HG03432 (cell line): ENCODE measurements around the gene TAF15.
A peak's percentile ranks its signal among the peaks of the same experiment; 100 is the strongest.

Experiments used
- ATAC-seq: cut with Tn5 transposase; IDR thresholded peaks from one replicate; pipeline ENCODE4 v1.9.1; 2021; ENCODE audit warnings: mild to moderate bottlenecking, moderate library complexity; ENCODE audit not compliant: unreplicated experiment

The TAF15 gene

GRCh38 chr17:35868737-35869136 lies 59.5 kb downstream of the TAF15 start, which contains the start of gene HEATR9:
TSS of gene HEATR9 (minus strand) at chr17:35868891. CDS start at chr17:35868742, 149 bp downstream.
- ATAC-seq = no peak

DNA sequence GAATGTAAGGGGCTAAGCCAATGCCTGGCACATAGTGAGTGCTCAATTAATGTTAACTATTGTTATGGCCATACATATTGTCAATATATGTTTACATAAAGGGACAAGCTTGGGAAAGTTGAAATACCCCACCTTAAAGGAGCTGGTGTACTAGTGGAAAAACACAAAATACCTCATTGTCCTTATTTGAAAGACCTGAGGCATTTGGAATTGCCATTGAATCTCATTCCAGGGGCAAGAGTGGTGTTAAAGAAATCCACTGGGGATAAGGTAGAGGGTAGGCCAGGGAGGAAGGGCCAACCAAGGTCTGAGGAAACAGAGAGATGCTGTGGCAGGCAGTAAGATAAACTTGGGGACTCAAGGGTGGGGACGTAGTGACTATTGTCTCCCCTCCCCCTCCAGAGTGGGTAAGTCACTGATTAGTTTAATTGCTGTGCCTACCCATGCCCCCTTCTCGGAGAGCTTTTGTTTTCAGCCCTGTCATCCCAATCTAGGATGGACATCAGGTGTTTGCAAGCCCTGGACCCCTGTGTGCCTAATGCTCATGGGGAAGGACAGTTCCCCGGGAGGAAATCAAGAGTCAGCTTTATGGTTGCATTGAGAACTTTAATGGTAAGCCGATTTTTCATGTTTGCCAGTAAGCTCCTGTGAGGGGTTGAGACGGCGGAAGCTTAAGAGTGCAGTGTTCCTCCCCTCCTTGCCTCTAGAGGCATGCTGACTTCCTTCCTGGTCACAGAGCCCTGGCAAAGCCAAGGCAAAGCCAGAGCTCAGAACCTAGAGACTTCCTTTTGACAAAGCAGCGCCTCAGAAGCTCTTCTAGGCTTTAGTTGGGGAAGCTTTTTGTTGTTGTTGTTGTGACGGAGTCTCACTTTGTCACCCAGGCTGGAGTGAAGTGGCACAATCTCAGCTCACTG lies 61.9 kb downstream of the TAF15 start:
- ATAC-seq = no peak

DNA sequence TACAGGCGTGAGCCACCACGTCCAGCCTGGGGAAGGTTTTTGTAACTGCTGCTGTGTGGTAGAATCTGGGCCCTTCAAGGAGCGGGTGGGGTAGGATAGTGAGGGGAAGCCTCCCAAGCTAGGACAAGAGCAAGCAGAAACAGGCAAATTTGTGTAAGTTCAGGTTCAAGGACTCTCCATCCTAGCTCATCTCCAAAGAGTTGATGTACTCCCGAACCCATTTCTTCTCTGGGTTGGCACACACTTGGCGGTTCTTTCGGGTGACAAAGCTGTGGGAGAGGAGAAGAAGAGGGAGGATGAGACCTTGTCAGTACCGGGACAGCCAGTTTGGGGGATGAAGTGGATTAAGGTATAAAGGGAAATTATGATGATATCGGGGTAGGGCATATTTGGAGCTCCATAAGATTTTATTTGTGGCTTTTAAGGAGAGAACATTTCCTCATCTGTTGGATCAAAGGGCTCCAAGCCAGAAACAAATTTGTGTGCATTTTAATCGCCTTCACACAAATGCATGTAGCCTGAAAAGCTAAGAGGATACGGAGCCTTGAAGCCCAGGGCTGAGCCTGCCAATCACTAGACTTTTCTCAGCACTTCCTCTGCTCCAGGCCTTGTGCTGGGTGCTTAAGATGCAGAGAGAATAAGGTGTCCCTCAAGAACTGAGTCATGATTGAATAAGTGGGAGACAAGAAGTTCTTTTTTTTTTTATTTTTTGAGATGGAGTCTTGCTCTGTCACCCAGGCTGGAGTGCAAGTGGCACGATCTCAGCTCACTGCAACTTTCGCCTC lies 63.1 kb downstream of the TAF15 start:
- ATAC-seq = no peak

DNA sequence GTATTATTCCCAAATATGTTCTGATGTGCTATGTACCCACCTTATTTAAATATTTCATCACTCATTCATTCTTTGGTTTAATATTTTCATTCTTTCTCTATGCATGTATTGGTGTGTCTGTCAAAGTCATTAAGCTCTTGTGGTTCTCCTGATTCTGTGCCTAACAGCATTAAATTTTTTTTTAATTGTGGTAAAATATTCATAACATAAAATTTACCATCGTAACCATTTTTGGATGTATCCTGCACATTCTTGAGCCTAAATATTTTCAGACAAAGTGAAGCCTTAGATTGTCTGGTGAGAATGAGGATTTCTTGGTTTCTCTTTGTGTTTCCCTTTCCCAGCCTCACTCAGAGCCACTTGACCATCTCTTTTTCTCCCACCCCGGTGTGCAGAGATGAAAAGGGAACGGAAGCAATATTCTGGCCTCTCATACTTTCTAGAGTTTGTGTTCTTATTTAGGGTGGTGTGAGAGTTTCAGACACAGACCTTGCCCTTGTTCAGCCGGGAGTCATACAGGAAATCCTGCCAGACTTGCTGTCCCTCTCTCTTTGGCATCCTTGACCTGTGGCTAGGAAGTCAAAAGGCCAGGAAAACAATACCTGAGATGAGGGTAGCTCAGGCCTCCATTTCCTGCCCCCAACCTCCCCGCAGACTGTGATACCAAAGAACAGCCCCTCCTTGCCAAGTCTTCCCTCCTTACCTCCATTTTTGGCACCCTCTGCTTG lies 66.0 kb downstream of the TAF15 start:
- ATAC-seq = no peak

DNA sequence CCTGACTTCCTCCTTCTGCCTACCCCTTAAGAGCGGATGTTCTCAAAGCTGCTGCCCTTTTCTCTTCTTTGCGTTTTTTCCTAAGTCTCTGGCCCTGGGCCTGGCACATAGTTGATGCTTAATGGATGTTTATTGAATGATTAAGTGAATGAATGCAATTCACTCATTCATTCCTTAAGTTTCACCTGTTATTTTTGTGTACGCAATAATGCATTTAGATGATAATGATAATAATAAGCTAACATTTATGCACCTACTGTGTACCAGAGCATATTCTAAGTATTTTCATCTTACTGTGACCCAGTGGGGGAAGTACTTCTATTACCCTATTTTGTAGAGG lies 66.5 kb downstream of the TAF15 start:
- no peak for ATAC-seq

GRCh38 chr17:35876534-35876933 lies 67.2 kb downstream of the TAF15 start:
- ATAC-seq = no peak

GRCh38 chr17:35877345-35878029 lies 68.2 kb downstream of the TAF15 start:
- ATAC-seq = no peak

- no peak for ATAC-seq
Measured at GRCh38 chr17:35878361-35878760, 69.1 kb downstream of the TAF15 start.

DNA sequence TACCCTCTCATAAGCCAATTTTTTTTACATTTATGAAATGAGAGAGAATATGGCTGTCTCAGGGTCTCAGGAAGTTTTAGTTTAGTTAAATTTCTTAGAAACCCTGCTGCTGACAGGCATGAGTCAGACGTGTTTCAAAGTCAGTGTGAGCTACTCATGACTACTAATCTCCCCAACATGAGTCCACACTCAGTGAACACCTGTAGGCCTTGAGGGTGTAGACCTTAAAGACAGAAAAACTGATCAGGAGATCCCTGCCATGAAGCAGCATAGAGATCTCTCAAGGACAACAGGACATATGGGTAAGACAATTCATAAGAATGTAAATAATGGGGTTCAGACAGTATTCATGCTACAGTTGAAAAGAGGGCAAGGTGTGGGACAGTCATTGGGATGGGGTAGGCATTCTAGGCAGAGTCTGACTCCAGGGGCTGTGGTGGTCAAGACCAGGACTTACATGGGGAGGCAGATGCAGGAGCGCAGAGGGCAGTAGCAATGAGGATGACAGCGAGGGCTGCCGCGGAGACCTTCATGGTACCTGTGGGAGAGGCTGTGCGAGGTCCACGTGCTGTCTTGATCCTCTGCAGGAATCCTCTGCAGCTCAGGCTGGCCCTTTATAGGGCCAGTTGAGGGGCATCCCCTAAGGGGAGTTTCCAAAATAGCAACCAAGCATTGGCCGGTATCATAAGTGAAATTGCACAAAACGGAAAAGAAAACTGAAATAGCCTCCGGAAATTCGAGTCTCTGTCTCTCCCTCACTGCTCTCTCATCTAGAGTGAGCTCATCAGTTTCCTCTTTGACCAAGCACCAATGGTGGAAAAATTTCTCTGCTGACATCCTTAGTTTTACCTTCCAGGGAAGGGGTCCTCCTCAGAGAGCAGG lies 70.7 kb downstream of the TAF15 start, which contains the start of gene CCL5:
Gene CCL5 (minus strand): TSS at position 588 of the 882 bp plus-strand sequence.
- ATAC-seq = peak; percentile 90

- no peak for ATAC-seq
Measured at GRCh38 chr17:35889241-35889640, 80.0 kb downstream of the TAF15 start.

DNA sequence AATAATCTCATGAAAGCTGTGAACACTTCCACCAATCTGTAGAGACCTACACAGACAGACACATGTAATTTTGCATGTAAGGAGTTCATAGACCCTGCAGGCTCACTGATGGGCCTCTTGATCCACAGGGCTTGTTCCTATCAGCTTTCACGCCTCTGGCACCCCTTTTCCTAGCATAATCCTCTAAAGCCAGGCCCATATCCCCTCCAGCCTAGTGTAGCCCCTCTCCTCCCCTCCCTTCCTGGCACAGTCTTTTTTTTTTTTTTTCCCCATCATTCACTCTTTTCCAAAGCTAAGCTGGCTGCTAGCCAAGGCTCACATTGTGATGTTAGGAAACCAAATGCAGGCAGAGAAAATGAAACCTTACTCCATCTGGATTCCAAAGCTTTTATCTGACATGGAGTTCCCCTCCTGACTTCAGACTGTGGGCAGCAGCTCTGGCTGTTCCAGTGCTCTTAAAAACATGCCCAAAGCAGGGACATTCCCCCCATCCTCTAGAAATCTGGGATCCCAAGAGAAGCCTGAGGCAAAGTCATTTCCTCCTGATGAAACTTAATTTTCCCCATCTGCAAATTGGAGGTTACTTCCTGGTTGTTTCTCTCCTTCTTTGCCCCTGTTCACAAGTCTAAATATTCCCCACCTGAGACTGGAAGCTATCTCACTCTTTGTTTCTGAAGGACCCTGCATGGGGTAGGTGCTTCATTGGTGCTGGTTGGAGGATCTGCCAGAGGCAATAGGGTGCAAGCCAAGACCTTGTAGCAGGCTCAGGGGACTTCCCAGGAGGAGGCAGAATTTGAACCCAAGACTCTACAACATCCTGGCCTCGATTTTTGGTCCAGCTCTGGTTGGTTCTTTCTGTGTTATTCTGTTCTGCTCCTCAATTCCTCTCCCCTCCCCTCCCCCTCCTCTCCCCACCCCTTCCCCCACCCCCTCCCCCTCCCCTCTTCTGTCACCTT lies 80.8 kb downstream of the TAF15 start:
- no peak for ATAC-seq

DNA sequence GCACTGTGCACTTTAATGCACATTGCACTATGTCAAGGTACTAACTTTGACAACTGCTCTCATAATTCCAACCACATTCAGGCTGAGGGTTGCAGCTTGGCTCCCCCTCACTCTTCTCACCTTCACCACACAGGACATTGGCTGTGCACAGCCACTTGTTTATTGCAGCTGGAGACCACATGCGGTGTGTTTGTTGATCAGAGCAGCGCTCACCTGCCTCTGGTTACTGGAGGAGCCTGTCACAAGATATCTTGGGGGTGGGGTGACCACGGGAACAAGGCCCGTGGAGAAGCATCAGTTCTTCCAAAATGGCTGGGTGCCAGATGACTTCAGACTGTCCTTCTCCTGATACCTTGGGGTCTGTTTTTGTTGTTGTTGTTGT lies 81.5 kb downstream of the TAF15 start:
- ATAC-seq = no peak

- no peak for ATAC-seq
Measured at GRCh38 chr17:35891269-35891668, 82.0 kb downstream of the TAF15 start.

DNA sequence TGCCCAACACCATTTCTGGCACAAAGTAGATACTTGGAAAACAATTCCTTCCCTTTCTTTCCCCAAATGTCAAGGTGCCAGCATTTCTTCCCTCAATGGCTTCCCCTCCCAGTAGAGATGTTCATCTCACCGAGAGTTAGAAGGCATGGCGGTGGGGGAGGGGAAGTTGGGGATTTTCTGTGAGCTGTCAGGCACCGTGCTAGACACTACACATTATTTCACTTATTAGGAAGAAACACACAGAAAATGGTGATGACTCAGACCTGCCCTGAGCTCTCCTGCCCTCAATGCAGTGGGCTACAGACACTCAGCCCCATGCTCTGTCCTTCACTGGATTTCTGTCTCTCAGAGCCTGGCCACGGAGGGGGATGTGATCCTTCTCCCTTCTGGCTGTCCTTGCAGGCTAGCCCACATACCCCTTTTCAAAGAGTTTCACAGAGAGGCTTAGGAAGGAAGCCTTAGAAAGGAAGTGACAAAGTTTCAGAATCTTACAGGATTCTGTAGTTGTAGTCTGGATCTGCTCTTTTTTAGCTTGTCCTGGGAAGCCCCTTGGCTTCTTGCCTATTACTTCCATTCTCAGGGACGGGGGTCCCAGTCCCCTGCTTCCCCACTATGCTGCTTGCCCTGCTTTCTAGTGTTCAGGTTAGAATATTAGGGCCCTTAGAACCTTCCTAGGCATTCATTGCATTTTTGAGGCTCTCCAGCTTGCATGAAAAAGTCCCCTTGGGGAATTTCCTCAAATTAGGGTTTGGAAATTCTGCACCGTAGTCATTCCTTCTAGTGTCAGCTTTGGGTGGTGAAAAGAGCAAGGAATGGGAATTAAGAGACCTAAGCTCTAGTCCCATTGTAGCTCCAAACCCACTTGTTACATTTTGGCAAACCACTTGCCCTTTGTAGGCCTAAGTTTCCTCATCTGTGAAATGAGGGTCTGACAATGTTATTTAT lies 83.1 kb downstream of the TAF15 start:
- no peak for ATAC-seq

DNA sequence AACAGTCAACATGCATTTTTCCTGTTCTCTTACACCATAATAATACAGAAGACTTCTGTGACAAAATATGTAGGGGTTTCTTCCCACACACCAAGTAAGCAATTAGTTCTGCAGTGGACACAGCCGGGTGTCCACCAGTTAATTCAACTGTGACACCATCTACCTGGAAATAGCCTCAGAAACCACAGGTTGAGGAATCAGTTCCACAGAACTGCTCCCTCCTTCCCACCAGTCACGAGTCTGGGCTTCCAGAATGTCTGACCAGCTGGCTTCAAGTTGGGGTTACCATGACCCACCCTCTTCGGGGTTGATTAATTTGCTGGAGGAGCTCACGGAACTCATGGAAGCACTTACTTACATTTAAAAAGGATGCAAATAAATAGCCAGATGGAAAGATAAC lies 84.5 kb downstream of the TAF15 start:
- ATAC-seq = no peak

- ATAC-seq = no peak
Measured at GRCh38 chr17:35894206-35894605, 84.9 kb downstream of the TAF15 start.
